Stimulated activated CD8-positive, alpha-beta memory T cell treated with anti-CD3 and anti-CD28 coated beads, Interleukin-4, amount 100 ng/mL, for 48 hours (primary cell): Measurements from ENCODE around the gene MRPL21.

Source experiments
- DNase-seq: peaks from one replicate; pipeline ENCODE4 v3.0.0-alpha.2; 2020

The MRPL21 gene

DNA sequence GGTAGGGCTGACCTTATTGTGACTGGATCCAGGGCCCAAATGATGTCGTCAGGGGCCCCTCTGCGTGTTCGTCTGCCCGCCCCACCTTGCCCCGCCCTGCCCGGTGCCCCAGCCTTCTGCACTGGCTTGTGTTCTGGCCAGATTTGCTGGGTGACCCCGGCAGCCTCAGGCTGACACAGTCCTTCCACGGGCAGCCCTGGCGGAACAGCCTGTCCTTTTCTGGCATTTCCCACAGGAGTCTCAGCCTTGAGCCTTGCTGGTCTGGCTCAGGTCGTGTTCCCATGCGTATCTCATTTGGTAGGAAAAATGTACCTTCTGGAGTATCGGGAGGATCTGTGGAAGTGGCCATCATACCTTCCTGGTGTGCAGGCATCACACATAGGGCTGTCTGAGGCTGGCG is 31.0 kb upstream of the MRPL21 start:
- DNase-seq = no peak

- DNase-seq = no peak
These were observed 30.7 kb upstream of the MRPL21 start for GRCh38 chr11:68934321-68934645.

- no peak for DNase-seq
These were observed 30.1 kb upstream of the MRPL21 start for GRCh38 chr11:68933605-68934320.

DNA sequence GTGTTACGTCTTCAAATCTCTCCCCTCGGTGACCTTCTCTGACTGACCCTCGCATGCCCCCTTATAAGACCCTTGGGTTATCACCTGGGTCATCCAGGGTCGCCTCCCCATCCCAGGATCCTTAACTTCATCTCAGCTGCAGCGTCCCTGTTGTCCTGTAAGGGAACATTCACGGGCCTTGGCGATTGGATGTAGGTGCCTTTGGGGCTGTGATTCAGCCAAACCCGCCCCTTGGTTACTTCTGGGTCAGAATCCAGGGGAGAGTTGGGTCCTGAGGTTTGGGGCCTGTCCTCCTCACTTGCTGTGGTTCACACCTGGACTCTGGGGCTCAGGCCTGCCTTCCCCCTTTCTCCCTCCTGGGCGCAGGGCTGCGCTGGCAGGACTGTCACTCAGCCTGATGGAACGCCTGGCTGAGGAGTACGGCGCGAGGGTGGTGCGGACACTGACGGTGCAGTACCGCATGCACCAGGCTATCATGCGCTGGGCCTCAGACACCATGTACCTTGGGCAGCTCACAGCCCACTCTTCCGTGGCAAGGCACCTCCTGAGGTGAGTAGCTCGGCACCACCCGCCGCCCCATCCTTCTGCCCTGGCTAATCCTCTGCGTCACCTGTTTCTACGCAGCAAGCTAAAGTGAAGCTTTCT is 29.4 kb upstream of the MRPL21 start:
- no peak for DNase-seq

DNA sequence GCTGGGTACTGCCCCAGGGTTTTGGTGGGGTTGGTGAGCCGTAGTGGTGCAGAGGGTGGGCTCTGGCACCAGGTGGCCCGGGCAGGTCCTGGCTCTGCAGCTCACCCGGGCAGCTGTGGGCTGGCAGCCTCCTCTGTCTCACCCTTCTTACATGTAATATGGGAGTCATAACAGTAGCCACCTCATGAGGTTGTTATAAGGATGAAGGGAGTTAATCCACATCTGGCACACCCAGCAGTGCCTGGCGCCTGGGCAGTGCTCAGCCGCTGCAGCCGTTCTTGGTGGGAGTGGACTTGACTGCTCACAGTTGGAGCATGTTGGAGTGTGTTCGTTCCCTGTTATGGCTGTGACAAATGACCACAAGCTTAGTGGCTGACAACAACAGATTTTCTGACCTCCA is 28.7 kb upstream of the MRPL21 start:
- DNase-seq = no peak

- no peak for DNase-seq
These were observed 28.3 kb upstream of the MRPL21 start for GRCh38 chr11:68931911-68932310.

DNA sequence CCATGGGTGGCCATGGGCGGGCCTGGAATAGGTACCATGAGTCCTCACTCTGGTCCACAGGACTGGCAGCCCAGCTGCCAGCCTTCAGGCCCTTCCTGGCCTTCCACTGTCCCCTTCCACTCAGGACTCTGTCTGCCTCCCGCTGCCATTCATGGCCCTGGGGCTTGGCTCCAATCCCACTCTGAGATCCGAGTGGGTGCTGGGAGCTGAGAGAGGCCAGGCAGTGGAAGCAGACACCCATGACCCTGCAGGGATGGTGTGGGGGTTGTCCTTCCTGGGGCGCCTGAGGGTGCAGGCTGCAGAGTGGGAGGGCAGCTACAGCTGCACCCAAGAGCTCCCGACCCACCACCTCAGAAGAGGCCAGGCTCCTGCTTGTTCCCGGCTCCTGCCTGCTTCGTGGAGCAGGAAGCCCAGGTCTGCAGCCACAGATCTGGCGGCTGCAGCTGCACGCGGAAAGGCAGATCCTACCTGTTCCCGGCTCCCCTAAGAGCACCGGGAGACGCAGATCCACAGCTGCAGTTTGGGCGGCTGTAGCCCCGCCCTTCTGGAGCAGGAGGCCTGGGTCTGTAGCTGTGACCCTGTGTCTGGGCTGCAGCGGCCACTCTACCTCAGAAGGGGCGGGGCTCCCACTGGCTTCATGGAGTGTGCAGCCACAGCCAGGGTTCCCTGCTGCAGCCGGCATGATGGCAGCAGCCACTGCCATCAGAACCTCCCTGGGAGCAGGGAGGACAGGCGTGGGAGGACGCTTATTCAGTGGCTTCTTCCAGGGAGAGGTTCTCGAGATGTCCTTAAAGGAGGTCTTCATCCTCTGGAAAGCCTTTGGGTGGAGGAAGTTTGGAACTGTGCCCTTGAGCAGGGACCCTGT is 27.6 kb upstream of the MRPL21 start:
- no peak for DNase-seq

- no peak for DNase-seq
These were observed 26.3 kb upstream of the MRPL21 start for GRCh38 chr11:68929706-68930570.

DNA sequence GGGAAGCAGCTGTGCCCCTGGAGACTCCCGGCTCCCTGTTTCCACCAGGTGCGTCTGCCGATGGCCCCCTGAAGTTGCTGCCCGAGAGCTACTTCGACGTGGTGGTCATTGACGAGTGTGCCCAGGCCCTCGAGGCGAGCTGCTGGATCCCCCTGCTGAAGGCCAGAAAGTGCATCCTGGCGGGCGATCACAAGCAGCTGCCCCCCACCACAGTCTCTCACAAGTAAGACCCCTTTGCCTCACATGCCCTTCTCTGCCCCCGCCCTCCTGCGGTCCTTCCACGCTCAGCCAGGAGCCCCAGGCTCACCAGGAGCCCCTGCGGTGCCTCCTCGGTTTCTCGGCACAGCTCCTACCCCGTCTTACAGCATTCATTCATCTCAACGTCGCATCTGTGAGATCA is 25.5 kb upstream of the MRPL21 start:
- no peak for DNase-seq

GRCh38 chr11:68928136-68928880 is 24.7 kb upstream of the MRPL21 start:
- DNase-seq = no peak

- no peak for DNase-seq
These were observed 23.9 kb upstream of the MRPL21 start for GRCh38 chr11:68927280-68928135.

GRCh38 chr11:68925611-68926010 is 22.0 kb upstream of the MRPL21 start:
- DNase-seq = no peak

DNA sequence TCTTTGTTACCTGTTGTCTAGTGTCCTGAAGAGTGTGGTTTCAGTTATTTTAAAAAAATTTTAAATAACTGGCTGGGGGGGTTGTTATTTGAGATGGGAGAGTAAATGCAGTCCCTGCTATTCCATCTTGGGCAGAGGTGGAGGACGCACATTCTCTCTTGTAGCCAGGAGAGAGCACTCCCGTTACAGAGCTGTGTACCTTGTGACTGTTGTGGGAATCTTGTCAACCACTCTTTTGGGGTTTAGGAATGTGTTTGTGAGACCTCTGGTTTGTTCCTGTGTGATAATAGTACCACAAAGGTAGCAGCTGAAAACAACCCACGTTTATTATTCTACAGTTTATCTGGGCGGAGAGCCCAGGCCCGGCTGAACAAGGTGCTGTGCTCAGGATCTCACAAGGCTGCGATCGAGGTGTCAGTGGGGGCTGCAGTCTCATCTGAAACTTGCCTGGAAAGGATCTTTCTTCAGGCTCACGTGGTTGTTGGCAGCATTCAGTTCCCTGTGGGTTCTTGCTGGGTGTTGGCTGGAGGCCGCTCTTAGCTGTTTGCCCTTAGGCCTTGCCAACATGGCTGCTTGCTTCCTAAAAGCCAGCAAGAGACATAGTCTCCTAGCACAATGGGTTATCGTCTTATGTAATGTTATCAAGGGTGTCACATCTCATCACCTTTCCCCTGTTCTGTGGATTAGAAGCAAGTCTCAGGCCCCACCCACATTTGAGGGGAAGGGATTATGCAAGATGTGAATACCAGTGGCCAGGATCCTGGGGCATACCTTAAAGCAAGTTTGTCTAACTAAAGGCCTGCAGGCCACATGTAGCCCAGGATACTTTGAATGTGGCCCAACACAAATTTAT is 20.7 kb upstream of the MRPL21 start:
- DNase-seq = no peak

- DNase-seq = no peak
These were observed 20.0 kb upstream of the MRPL21 start for GRCh38 chr11:68923614-68924013.

GRCh38 chr11:68916439-68916838 is 12.8 kb upstream of the MRPL21 start:
- DNase-seq = no peak

- no peak for DNase-seq
These were observed 11.1 kb upstream of the MRPL21 start for GRCh38 chr11:68914761-68915160.

GRCh38 chr11:68913188-68913587 is 9.6 kb upstream of the MRPL21 start:
- DNase-seq = no peak

DNA sequence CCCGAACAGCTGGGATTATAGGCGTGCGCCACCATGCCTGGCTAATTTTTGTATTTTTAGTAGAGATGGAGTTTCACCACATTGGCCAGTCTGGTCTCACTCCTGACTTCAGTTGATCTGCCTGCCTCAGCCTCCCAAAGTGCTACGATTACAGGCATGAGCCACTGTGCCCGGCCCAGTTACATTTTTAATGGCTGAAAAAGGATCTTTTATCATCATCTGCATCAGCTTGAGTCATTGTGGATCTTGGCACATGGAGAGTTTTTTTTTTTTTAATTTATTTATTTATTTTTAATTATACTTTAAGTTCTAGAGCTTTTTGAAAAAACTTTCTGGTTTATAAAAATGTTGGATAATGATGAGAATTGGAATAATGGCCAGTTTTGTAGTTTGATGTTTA is 8.6 kb upstream of the MRPL21 start:
- no peak for DNase-seq

- no peak for DNase-seq
These were observed 8.1 kb upstream of the MRPL21 start for GRCh38 chr11:68911731-68912130.

DNA sequence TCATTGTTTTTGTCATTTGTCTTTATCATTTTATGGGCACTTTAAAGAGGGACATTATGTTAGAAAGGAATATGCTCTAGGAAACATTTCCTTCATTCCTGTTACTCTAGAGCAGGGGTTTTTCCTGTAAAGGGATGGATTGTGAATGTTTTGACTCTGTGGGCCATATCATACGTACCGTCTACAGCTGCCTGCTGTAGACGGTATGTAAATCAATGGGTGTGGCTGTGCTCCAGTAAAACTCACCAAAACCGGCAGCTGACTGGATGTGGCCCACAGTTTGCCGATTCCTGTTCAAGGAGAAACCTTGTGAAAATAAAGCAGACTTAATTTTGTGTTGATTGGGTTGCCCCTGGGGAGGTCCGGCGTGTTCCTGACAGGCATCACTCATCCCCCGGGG is 7.3 kb upstream of the MRPL21 start:
- DNase-seq = no peak
